Smooth muscle cell of the umbilical artery (primary cell): ENCODE data around the gene ZNF197. TPM values are rescaled to one million over a fixed set of nuclear protein-coding genes. Genes with fewer than 3 reads are reported as not detected.

Experiments
- total RNA-seq: library from RNA; depleted of rRNA; stranded (reverse); fragments of >200 nt; gene quantifications from 2 replicates; pipeline ENCODE4 v1.2.3, GENCODE V29; 2014

ZNF197 gene
- 19.4 and 21.1 TPM in 2 replicates for total RNA-seq

DNA sequence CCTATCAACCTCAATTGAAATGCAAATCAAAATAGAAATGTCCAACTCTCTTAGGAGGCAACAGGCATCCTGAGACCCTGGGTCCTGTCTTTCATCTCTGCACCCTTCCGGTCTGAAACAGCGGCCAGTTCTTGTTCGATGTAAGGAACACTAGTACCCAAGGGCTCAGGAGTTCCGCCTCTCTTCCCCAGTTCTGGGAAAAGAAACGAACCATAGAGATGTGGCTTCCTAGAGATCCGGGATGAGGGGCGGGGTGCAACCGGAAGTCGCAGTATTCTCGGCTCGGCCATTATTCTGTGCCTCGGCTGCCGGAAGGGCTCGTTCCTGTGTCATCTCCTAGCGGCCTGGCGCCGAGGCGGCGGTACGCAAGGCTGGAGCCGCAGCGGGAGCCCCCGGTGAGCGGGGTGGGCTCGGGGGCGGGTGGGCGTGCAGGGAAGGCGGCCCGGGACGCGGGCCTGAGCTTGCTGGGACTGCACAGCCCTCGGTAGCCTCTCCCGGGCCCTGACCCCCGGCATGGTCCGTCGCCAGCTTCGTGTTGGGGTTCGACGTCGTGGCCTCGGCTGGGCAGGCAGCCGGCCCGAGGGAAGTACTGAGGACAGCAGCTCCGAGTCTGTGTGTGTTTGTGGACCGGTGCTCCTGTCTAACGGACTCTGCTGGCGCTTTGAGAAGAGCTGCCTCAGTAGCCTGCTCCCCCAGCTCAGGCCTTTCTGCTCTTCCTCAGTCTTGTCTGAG, at the start of gene ZNF197:
Gene ZNF197, plus strand, starts transcription at position 288 of the 732 bp plus-strand sequence. CDS start 4,119 bp downstream, outside the sequence.

DNA sequence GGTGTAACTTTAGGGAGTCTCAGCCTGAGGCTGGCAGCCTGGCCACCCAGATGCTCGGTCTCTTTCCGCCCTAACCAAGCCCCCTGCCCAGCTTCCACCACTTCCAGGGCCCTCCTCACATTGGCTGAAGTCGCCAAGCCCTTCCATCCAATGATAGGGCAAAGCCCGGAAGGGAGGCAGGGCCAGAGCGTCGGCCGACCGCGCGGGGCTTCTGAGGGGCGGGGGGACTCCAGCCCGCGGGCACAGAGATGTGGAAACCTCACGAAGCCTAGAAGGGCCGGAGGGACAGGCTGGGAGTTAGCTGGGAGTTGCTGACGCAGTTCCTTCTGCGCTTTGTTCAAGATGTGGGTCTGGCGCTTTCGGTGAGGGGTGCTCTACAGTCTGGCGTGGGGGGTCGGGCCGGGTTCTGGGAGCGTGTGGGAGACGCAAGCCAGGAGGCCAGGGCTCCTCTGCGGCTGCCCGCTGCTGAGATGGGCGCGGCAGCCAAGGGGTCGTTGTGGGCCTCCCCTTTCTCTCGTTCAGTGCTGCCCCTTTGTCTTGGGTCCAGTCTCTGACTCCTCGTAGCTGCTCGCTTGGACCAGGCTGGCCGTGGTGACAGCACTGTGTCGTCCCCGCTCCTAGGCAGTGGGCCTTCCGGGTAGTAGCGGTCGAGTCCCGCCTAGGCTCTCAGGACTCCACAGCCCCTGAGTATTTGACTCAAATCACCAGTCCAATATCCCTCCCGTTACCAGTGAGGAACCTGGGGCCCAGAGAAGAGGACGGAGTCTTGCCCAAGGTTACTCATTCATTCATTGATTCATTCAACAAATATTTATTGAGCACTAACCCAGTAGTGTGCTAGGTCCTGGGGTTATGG, 40.0 kb upstream of the ZNF197 start, which contains the start of gene ZNF660:
Gene ZNF660, plus strand, starts transcription at position 319 of the 856 bp plus-strand sequence. CDS start 9,230 bp downstream, outside the sequence.

DNA sequence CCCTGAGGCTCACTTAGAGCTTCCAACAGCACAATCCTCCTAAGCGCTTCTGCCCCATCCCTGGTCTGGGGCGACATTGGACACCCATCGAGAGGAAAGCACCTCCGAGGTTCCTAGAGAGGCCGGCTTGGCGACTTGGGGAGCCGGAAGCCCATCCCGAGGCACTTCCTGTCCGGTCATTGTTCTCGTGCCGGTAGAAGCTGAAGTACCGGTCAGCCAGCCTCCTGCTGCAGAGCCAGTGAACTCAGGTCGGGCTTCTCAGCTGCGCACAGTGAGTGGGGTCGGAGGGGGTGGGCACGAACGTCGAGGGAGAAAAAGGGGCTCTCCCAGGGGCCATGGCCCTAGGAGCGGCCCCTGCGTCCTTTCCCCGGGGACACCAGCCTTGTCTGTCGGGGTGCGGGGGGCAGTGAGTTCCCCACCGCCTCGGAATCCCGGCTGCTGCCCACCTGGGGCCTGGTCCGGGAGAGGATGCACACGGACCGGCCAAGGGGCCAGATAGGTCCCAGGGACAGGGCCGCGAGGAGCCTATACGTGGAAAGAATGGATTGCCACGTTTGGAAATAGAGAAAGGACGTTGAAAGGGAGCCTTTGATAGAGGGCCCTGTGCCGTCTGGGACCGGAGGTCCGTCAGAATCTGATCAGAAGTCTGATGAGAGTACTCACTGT, 23.9 kb downstream of the ZNF197 start, which contains the start of gene ZNF35:
Gene ZNF35, plus strand, starts transcription at position 169 of the 666 bp plus-strand sequence. CDS start 2,336 bp downstream, outside the sequence.

Other genes with a start within 250 kb of the ZNF197 start
- 9.5 and 13.1 TPM in 2 replicates for gene ZNF445, start 147.4 kb upstream of the ZNF197 start, total RNA-seq
- 4.2 and 8.6 TPM in 2 replicates for gene ZKSCAN7, start 69.8 kb upstream of the ZNF197 start, total RNA-seq
- 2.2 and 4.2 TPM in 2 replicates for gene ZNF660, start 40.1 kb upstream of the ZNF197 start, total RNA-seq
- gene ZNF35, start 23.7 kb downstream of the ZNF197 start, total RNA-seq: 18.5 and 18.7 TPM in 2 replicates
- 4.9 and 5.9 TPM in 2 replicates for gene ZNF502, start 87.6 kb downstream of the ZNF197 start, total RNA-seq
- gene ZNF501, start 104.6 kb downstream of the ZNF197 start, total RNA-seq: 5.6 and 7.6 TPM in 2 replicates
- gene KIAA1143, start 136.6 kb downstream of the ZNF197 start, total RNA-seq: 18.1 and 19.1 TPM in 2 replicates
- gene KIF15, start 136.8 kb downstream of the ZNF197 start, total RNA-seq: 1.5 and 5.8 TPM in 2 replicates
- gene TMEM42, start 236.9 kb downstream of the ZNF197 start, total RNA-seq: 7.8 and 14.3 TPM in 2 replicates
- gene TGM4, start 249.6 kb downstream of the ZNF197 start, total RNA-seq: not detected in 2 replicates